PC-3 (cell line): Measurements from ENCODE around the gene PLCE1. TPM values are rescaled to one million over a fixed set of nuclear protein-coding genes. Genes with fewer than 3 reads are reported as not detected.

ENCODE experiments used
- ATAC-seq: fragments of 200-7000 bp; cut with Tn5 transposase; 2 replicates; pipeline ENCODE4 v1.9.1; 2020; ENCODE audit warnings: mild to moderate bottlenecking, moderate library complexity
- BruUV-seq: library from RNA; stranded (reverse); fragments of 400-500 nt; replicated peaks from 2 replicates; lab custom pipeline; 2021; lab: Mats Ljungman, UMichigan
- CTCF ChIA-PET: fragments of 300-600 bp; sonication (Branson Sonifier 250); formaldehyde crosslinking; loops from one replicate; lab custom pipeline; 2022; ENCODE audit warnings: antibody characterized with exemption; lab: Charles Lee
- POLR2A ChIA-PET: fragments of 300-600 bp; sonication (Branson Sonifier 250); formaldehyde crosslinking; loops from one replicate; lab custom pipeline; 2022; ENCODE audit warnings: antibody characterized with exemption; ENCODE audit not compliant: unreplicated experiment; lab: Charles Lee
- DNase-seq: peaks from one replicate; pipeline ENCODE4 v3.0.0-alpha.2; 2015
- H2AFZ ChIP-seq: fragments of 300-600 bp; sonication (generic); 2 replicates; pipeline ENCODE4 v1.6.0; 2016; ENCODE audit warnings: antibody characterized with exemption, low read length
- H3F3A ChIP-seq: fragments of 300-600 bp; sonication (generic); one replicate; pipeline ENCODE4 v1.6.0; 2017; ENCODE audit warnings: antibody characterized with exemption, low read length, control low read depth, mild to moderate bottlenecking; ENCODE audit not compliant: unreplicated experiment
- H3K27ac ChIP-seq: fragments of 300-600 bp; sonication (generic); 2 replicates; pipeline ENCODE4 v1.5.1; 2016; ENCODE audit warnings: mild to moderate bottlenecking, low read length
- H3K27me3 ChIP-seq: fragments of 300-600 bp; sonication (generic); 2 replicates; pipeline ENCODE4 v1.6.1; 2016; ENCODE audit warnings: low read length, mixed read lengths
- H3K36me3 ChIP-seq: fragments of 300-600 bp; sonication (generic); 2 replicates; pipeline ENCODE4 v1.6.1; 2016; ENCODE audit warnings: low read depth, mixed run types, low read length, mixed read lengths
- H3K4me1 ChIP-seq: fragments of 300-600 bp; sonication (generic); 2 replicates; pipeline ENCODE4 v1.5.1; 2016; ENCODE audit warnings: low read length; ENCODE audit not compliant: insufficient read depth
- H3K4me2 ChIP-seq: fragments of 300-600 bp; sonication (generic); 2 replicates; pipeline ENCODE4 v1.6.0; 2016; ENCODE audit warnings: low read length
- H3K4me3 ChIP-seq: fragments of 300-600 bp; sonication (generic); 2 replicates; pipeline ENCODE4 v1.5.1; 2016; ENCODE audit warnings: mild to moderate bottlenecking, low read length, mixed read lengths
- H3K79me2 ChIP-seq: fragments of 300-600 bp; sonication (generic); 2 replicates; pipeline ENCODE4 v1.6.1; 2017; ENCODE audit warnings: low read length, mixed read lengths
- H3K9ac ChIP-seq: fragments of 300-600 bp; sonication (generic); 2 replicates; pipeline ENCODE4 v1.6.0; 2016; ENCODE audit warnings: mild to moderate bottlenecking, low read length
- H3K9me2 ChIP-seq: fragments of 300-600 bp; sonication (generic); replicated peaks from 2 replicates; pipeline ENCODE4 v1.6.1; 2016; ENCODE audit warnings: mixed run types, low read length, mixed read lengths
- H3K9me3 ChIP-seq: fragments of 300-600 bp; sonication (generic); 2 replicates; pipeline ENCODE4 v1.6.1; 2016; ENCODE audit warnings: low read length, mixed read lengths
- H4K20me1 ChIP-seq: fragments of 300-600 bp; sonication (generic); 2 replicates; pipeline ENCODE4 v1.6.1; 2016; ENCODE audit warnings: low read length, mixed read lengths
- EZH2 ChIP-seq: fragments of 300-600 bp; sonication (generic); IDR thresholded peaks from one replicate; pipeline ENCODE4 v1.6.1; 2017; ENCODE audit warnings: antibody characterized with exemption, mild to moderate bottlenecking, low read length; ENCODE audit not compliant: unreplicated experiment
- EZH2phosphoT487 ChIP-seq: fragments of 300-600 bp; sonication (generic); IDR thresholded peaks from 2 replicates; pipeline ENCODE4 v1.6.1; 2018; ENCODE audit warnings: mild to moderate bottlenecking, antibody characterized with exemption, low read length, borderline replicate concordance
- intact Hi-C: fragments of 100-400 bp; cut with micrococcal nuclease; formaldehyde crosslinking; loops from 2 replicates; pipeline ENCODE4 v1.9.0; 2023
- total RNA-seq: library from RNA; depleted of rRNA; stranded (reverse); fragments of >200 nt; gene quantifications from 2 replicates; pipeline ENCODE4 v1.2.3, GENCODE V29; 2014
- TF ChIP-seq, protein P1 (sequence below): fragments of 300-600 bp; sonication (generic); conservative IDR thresholded peaks from 2 replicates; pipeline ENCODE4 v1.5.1; 2017; ENCODE audit warnings: antibody characterized with exemption, low read depth, mild to moderate bottlenecking, low read length

The PLCE1 gene
- total RNA-seq, 1 experiment from 2014 or later: 11.4 TPM

DNA sequence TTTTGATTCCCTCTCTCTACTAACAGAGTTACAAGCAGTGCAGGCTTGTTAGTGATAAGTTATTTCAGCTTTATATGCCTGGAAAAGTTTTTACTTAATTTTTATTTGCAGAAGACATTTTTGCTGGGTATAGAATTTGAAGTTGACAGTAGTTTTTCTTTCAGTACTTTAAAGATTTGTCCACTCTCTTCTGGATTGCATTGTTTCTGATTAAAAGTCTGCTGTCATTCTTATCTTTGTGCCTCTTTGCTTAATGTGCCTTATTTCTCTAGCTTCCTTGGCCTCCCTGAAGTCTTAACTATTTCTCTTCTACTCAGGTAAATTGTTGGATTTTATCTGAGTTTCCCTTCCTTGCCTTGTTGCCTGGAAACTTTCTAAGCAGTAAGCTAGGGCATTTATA is 36.2 kb downstream of the PLCE1 start:
- peaks cover 8% of the 10 kb centered on the region for H3F3A ChIP-seq
- TF ChIP-seq EZH2phosphoT487 (no peak), EZH2 (no peak)
- TF ChIP-seq, protein P1, sequence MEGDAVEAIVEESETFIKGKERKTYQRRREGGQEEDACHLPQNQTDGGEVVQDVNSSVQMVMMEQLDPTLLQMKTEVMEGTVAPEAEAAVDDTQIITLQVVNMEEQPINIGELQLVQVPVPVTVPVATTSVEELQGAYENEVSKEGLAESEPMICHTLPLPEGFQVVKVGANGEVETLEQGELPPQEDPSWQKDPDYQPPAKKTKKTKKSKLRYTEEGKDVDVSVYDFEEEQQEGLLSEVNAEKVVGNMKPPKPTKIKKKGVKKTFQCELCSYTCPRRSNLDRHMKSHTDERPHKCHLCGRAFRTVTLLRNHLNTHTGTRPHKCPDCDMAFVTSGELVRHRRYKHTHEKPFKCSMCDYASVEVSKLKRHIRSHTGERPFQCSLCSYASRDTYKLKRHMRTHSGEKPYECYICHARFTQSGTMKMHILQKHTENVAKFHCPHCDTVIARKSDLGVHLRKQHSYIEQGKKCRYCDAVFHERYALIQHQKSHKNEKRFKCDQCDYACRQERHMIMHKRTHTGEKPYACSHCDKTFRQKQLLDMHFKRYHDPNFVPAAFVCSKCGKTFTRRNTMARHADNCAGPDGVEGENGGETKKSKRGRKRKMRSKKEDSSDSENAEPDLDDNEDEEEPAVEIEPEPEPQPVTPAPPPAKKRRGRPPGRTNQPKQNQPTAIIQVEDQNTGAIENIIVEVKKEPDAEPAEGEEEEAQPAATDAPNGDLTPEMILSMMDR: no peak

DNA sequence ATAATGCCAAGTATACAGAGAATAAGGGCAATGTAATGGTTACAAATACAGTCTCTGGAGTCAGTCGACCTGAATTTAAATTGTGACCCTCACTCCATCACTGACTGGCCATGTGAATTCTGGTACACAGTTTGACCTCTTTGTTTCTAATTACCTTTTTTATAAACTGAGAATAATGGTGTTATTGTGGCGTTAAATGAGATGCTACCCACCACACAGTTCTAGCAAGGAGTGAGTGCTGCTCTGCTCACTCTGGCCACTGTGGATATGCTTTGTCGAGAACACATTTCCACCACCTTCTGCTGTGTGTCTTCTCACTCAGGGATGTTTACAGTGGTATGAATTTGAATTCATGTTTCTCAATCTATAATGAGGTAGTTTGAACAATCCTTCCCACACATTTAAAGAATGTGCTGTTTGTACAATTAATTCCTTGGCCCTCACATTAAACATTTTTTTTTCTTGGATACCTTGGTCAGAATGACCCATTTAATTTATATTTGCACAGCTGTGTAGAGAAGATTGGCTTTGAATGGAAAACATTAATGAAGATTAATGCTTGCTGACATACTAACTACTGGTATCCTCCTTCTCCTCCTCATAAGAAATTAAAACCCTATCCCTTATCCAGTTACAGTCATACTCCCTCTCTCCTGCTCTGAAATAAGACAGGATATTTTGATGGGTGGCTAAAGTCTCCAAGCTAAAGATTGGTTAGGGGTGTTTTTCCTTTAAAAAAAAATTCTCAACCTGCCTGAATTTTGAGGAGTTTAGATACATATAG is 42.4 kb downstream of the PLCE1 start:
- Histone ChIP-seq H3K4me1 (peaks cover 36% of the 10 kb centered on the region), H3K27ac (no peak overlapping the region), H3K4me3 (no peak overlapping the region), H3K9me3 (no peaks in the 10 kb centered on the region), H3K9me2 (no peaks in the 10 kb centered on the region), H2AFZ (no peak overlapping the region), H4K20me1 (no peaks in the 10 kb centered on the region), H3K27me3 (no peaks in the 10 kb centered on the region), H3K4me2 (no peak overlapping the region), H3K36me3 (peaks cover 16% of the 10 kb centered on the region; the same call in 1 of the 2 replicates), H3F3A (no peaks in the 10 kb centered on the region), H3K9ac (no peak overlapping the region), H3K79me2 (peaks cover 41% of the 10 kb centered on the region)
- ChIA-PET POLR2A (no interaction called here), CTCF (no interaction called here)
- no peak for ATAC-seq
- no peak for DNase-seq
- TF ChIP-seq, protein P1: no peak
- TF ChIP-seq EZH2phosphoT487 (no peak), EZH2 (no peak)
- intact Hi-C loops: no loop called here
- BruUV-seq: no TSS peak

More for the DNA sequence above, 36.2 kb downstream of the PLCE1 start:
- no TSS peak for BruUV-seq
- Histone ChIP-seq H3K4me2 (no peak overlapping the region), H2AFZ (no peak overlapping the region), H3K27ac (no peak overlapping the region), H3K9ac (no peak overlapping the region), H3K4me1 (peaks cover 10% of the 10 kb centered on the region), H3K4me3 (no peak overlapping the region), H3K9me2 (no peaks in the 10 kb centered on the region), H4K20me1 (no peaks in the 10 kb centered on the region), H3K9me3 (peaks cover 15% of the 10 kb centered on the region), H3K36me3 (peaks cover 41% of the 10 kb centered on the region), H3K27me3 (no peaks in the 10 kb centered on the region), H3K79me2 (peaks cover 20% of the 10 kb centered on the region; the same call in 1 of the 2 replicates)
- POLR2A ChIA-PET: no interaction called here
- CTCF ChIA-PET: no interaction called here
- ATAC-seq (no peak), DNase-seq (no peak)
- intact Hi-C loops: no loop called here

DNA sequence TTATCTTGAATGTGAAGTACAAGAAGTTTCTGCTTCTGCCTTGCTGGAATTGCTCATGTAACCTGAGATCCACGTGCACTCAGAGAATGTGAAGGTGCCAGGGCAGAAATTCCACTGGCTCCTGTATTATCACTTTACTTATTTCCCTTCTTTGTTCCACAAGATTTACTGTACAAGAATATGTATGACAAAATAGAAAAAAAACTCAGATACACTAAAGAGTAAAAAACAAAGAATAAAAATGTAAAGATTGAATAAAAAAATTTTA is 43.0 kb downstream of the PLCE1 start:
- CTCF ChIA-PET: no interaction called here
- H3K4me1 ChIP-seq: peaks cover 42% of the 10 kb centered on the region
- BruUV-seq: no TSS peak

More for the DNA sequence above, 43.0 kb downstream of the PLCE1 start:
- intact Hi-C loops: no loop called here
- peaks cover 44% of the 10 kb centered on the region for H3K79me2 ChIP-seq
- H4K20me1 ChIP-seq: no peaks in the 10 kb centered on the region
- H3K36me3 ChIP-seq: peaks cover 10% of the 10 kb centered on the region; the same call in 1 of the 2 replicates
- no peak overlapping the region for H3K27ac ChIP-seq
- no peak overlapping the region for H3K4me2 ChIP-seq
- POLR2A ChIA-PET: no interaction called here
- DNase-seq (peak; percentile 29), ATAC-seq (0 out of 2 replicates have a peak, but pooled peaks have one; percentile 42)
- no peak overlapping the region for H2AFZ ChIP-seq
- no peaks in the 10 kb centered on the region for H3K9me2 ChIP-seq
- H3K9ac ChIP-seq: no peak overlapping the region
- TF ChIP-seq, protein P1: no peak
- TF ChIP-seq EZH2: no peak
- TF ChIP-seq EZH2phosphoT487: no peak
- no peaks in the 10 kb centered on the region for H3F3A ChIP-seq
- no peak overlapping the region for H3K4me3 ChIP-seq
- no peaks in the 10 kb centered on the region for H3K9me3 ChIP-seq
- H3K27me3 ChIP-seq: no peaks in the 10 kb centered on the region
